B cell (primary cell): ENCODE results near the gene NCEH1. TPM values are rescaled to one million over a fixed set of nuclear protein-coding genes. Genes with fewer than 3 reads are reported as not detected.
A peak's percentile ranks its signal among the peaks of the same experiment; 100 is the strongest.

ENCODE experiments used
- ATAC-seq: fragments of 200-7000 bp; cut with Tn5 transposase; one replicate; pipeline ENCODE4 v1.10.0; 2021; ENCODE audit warnings: low read depth, mild to moderate bottlenecking, moderate number of reproducible peaks, moderate library complexity
- CTCF ChIA-PET: fragments of 350-600 bp; sonication (Branson Sonifier 250); formaldehyde crosslinking; loops from one replicate; lab custom pipeline; 2021; ENCODE audit warnings: antibody characterized with exemption, inconsistent platforms; lab: Charles Lee
- POLR2A ChIA-PET: fragments of 350-600 bp; sonication (Branson Sonifier 250); formaldehyde crosslinking; loops from one replicate; lab custom pipeline; 2021; ENCODE audit warnings: antibody characterized with exemption; lab: Charles Lee
- DNase-seq: peaks from one replicate; pipeline ENCODE4 v3.0.0; 2013
- H2AFZ ChIP-seq: 2 replicates; pipeline ENCODE4 v1.6.1; 2012; ENCODE audit warnings: mild to moderate bottlenecking, low read depth, low read length; ENCODE audit not compliant: insufficient read depth, poor library complexity, severe bottlenecking
- H3K27ac ChIP-seq, 2 donors: 1 replicate in 1 of 2; 2 replicates in 1 of 2; pipeline ENCODE4 v1.5.1; 2012 to 2013; ENCODE audit warnings: low read length in 2 of 2, mild to moderate bottlenecking in 2 of 2, moderate library complexity in 1 of 2
- H3K27me3 ChIP-seq, 4 experiments: fragments of 200-600 bp in 1 of 4; sonication (generic) in 1 of 4; replicated peaks in 1 of 4; 1 replicate in 2 of 4; 2 replicates in 2 of 4; pipeline versions ENCODE4 v1.6.1 to v1.7.0; 2013 to 2016; ENCODE audit warnings: low read length in 3 of 4, mild to moderate bottlenecking in 2 of 4, mixed read lengths in 1 of 4, moderate library complexity in 1 of 4; ENCODE audit not compliant: insufficient read depth in 4 of 4, control insufficient read depth in 3 of 4; ENCODE audit errors: control extremely low read depth in 1 of 4
- H3K36me3 ChIP-seq, 2 experiments: replicated peaks in 1 of 2; 1 replicate in 1 of 2; 2 replicates in 1 of 2; pipeline versions ENCODE4 v1.6.1 to v1.7.1; 2013; ENCODE audit warnings: low read length in 1 of 2; ENCODE audit not compliant: insufficient read depth in 2 of 2, control insufficient read depth in 1 of 2; ENCODE audit errors: control extremely low read depth in 1 of 2, extremely low read depth in 1 of 2
- H3K4me1 ChIP-seq, 2 donors: fragments of 200-600 bp in 1 of 2; sonication (generic) in 1 of 2; 1 replicate in 1 of 2; 2 replicates in 1 of 2; pipeline versions ENCODE4 v1.5.1 to v1.6.1; 2013 to 2017; ENCODE audit warnings: low read length in 2 of 2; ENCODE audit not compliant: control insufficient read depth in 2 of 2, insufficient read depth in 2 of 2
- H3K4me2 ChIP-seq: replicated peaks from 2 replicates; pipeline ENCODE3; 2012; ENCODE audit warnings: mild to moderate bottlenecking, low read depth, low read length; ENCODE audit not compliant: poor library complexity, severe bottlenecking
- H3K4me3 ChIP-seq, 5 experiments: fragments of 200-600 bp in 1 of 5; sonication (generic) in 1 of 5; 1 replicate in 3 of 5; 2 replicates in 2 of 5; pipeline versions ENCODE4 v1.5.1 to v1.7.0; 2011 to 2016; ENCODE audit warnings: low read length in 4 of 5, mild to moderate bottlenecking in 4 of 5, low read depth in 2 of 5, control low read depth in 1 of 5, moderate library complexity in 1 of 5; ENCODE audit not compliant: insufficient read depth in 1 of 5; ENCODE audit errors: control extremely low read depth in 1 of 5, extremely low read depth in 1 of 5
- H3K79me2 ChIP-seq: fragments of 200-600 bp; sonication (generic); one replicate; pipeline ENCODE4 v1.6.0; 2016; ENCODE audit warnings: low read length; ENCODE audit not compliant: control insufficient read depth, insufficient read depth
- H3K9ac ChIP-seq: fragments of 200-600 bp; sonication (generic); 2 replicates; pipeline ENCODE4 v1.6.1; 2017; ENCODE audit warnings: mild to moderate bottlenecking, low read length, moderate library complexity
- H3K9me3 ChIP-seq, 3 donors: one replicate each; pipeline versions ENCODE4 v1.6.1 to v1.7.1; 2013; ENCODE audit warnings: low read length in 2 of 3; ENCODE audit not compliant: control insufficient read depth in 2 of 3, insufficient read depth in 1 of 3; ENCODE audit errors: control extremely low read depth in 1 of 3
- H4K20me1 ChIP-seq: 2 replicates; pipeline ENCODE4 v1.6.0; 2012; ENCODE audit warnings: mild to moderate bottlenecking, low read length; ENCODE audit not compliant: insufficient read depth, control insufficient read depth, poor library complexity, severe bottlenecking
- H3K27ac Mint-ChIP-seq: one replicate; pipeline ENCODE4 v1.8.0; 2021; ENCODE audit warnings: mixed read lengths
- H3K27me3 Mint-ChIP-seq: one replicate; pipeline ENCODE4 v1.8.0; 2021; ENCODE audit warnings: mixed read lengths
- H3K4me1 Mint-ChIP-seq: one replicate; pipeline ENCODE4 v1.8.0; 2021; ENCODE audit warnings: mixed read lengths
- H3K4me3 Mint-ChIP-seq: one replicate; pipeline ENCODE4 v1.8.0; 2021; ENCODE audit warnings: mixed read lengths
- H3K9me3 Mint-ChIP-seq: one replicate; pipeline ENCODE4 v1.8.0; 2022; ENCODE audit warnings: mixed read lengths; ENCODE audit not compliant: insufficient read depth
- EZH2 ChIP-seq: IDR thresholded peaks from 2 replicates; pipeline ENCODE4 v1.6.1; 2012; ENCODE audit warnings: borderline replicate concordance, low read depth, mild to moderate bottlenecking, moderate library complexity, low read length; ENCODE audit not compliant: insufficient read depth, poor library complexity, severe bottlenecking
- WGBS: methylation state at CpG from one replicate; pipeline ENCODE4 v1.1.5; 2013; ENCODE audit warnings: missing lambda C conversion rate; ENCODE audit not compliant: insufficient coverage; 5-methylcytosine and 5-hydroxymethylcytosine counted together
- intact Hi-C: fragments of 100-400 bp; cut with micrococcal nuclease; formaldehyde crosslinking; loops from one replicate; pipeline ENCODE4 v1.10.0; 2022
- polyA plus RNA-seq: library from polyadenylated mRNA; depleted of rRNA; stranded (reverse); fragments of >200 nt; gene quantifications from 2 replicates; pipeline ENCODE4 v1.2.3, GENCODE V29; 2012
- small RNA-seq: library from RNA; depleted of rRNA; stranded (forward); fragments of <200 nt; gene quantifications from one replicate; pipeline ENCODE3, GENCODE V24; 2012; ENCODE audit warnings: low replicate concordance, low read depth; ENCODE audit not compliant: insufficient read length
- total RNA-seq, 2 donors: library from RNA; stranded (reverse); fragments of 120-200 nt in 1 of 2; gene quantifications; 1 replicate in 1 of 2; 2 replicates in 1 of 2; pipeline versions ENCODE4 v1.2.3 to v1.2.4, GENCODE V29; 2013 to 2022
- TF ChIP-seq, protein P1 (sequence below): fragments of 200-600 bp; IDR thresholded peaks from one replicate; pipeline ENCODE4 v1.8.0; 2022; ENCODE audit warnings: antibody characterized with exemption, mild to moderate bottlenecking

NCEH1 gene
- total and polyA plus RNA-seq, 2 donors (not counting 1 experiment from before 2014, with no cell fraction given) = 3.4 to 8.6 TPM

DNA sequence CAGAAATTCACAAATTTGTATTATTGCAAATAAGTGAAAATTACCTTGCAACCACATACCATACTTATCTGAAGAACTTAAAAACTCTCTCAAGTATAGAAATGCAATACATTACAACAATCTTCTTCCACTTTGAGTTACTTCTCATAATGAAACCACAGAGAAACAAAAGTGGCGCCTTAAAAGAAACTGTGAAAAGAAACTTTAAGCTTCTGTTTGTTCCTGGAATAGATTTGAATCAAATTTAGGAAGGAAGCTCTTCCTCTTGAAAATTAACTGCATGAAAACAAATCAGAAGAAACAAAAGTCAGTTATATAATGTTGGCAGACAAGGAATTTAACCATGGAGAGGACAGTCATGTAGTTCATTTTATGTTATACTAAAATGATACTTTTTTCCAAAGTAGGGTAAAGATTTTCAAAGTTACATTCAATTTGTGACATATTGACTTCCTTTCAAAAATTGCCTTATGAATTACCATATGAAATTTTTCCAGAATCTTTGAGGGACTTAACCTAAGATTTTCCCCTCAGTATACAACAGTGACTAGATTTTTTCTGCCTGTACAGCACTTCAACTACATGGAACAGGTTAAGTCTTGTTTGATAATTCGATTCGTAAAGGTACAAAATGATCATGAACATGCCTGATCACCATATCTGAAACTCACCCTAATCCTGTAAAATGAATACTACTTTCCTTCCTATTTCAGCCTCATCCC, 130.0 kb downstream of the NCEH1 start:
- H3K4me2 ChIP-seq = peak overlapping the region; percentile 26
- TF ChIP-seq, protein P1, sequence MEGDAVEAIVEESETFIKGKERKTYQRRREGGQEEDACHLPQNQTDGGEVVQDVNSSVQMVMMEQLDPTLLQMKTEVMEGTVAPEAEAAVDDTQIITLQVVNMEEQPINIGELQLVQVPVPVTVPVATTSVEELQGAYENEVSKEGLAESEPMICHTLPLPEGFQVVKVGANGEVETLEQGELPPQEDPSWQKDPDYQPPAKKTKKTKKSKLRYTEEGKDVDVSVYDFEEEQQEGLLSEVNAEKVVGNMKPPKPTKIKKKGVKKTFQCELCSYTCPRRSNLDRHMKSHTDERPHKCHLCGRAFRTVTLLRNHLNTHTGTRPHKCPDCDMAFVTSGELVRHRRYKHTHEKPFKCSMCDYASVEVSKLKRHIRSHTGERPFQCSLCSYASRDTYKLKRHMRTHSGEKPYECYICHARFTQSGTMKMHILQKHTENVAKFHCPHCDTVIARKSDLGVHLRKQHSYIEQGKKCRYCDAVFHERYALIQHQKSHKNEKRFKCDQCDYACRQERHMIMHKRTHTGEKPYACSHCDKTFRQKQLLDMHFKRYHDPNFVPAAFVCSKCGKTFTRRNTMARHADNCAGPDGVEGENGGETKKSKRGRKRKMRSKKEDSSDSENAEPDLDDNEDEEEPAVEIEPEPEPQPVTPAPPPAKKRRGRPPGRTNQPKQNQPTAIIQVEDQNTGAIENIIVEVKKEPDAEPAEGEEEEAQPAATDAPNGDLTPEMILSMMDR = no peak
- TF ChIP-seq EZH2 = no peak
- Mint-ChIP-seq H3K4me3 (no peak overlapping the region), H3K4me1 (peaks cover 32% of the 10 kb centered on the region), H3K27ac (no peak overlapping the region), H3K9me3 (no peaks in the 10 kb centered on the region), H3K27me3 (no peaks in the 10 kb centered on the region)
- no peak overlapping the region for H3K9ac ChIP-seq
- H3K4me3 ChIP-seq = no peak overlapping the region
- H3K36me3 ChIP-seq = no peaks in the 10 kb centered on the region
- no peaks in the 10 kb centered on the region for H3K9me3 ChIP-seq
- POLR2A ChIA-PET = no interaction called here
- CTCF ChIA-PET = no interaction called here
- H3K79me2 ChIP-seq = no peaks in the 10 kb centered on the region
- DNase-seq (no peak), ATAC-seq (no peak)
- H3K4me1 ChIP-seq = peaks cover 11 to 19% of the 10 kb centered on the region in 2 donors
- H3K27ac ChIP-seq = no peak overlapping the region
- H4K20me1 ChIP-seq = no peaks in the 10 kb centered on the region
- H3K27me3 ChIP-seq = no peaks in the 10 kb centered on the region
- H2AFZ ChIP-seq = peak overlapping the region; percentile 3
- intact Hi-C loops = no loop called here
- WGBS = no CpG with 5 or more reads among the region's 3 CpGs

Small RNAs within 50 kb of the gene (small RNA-seq; reads per million reads assigned to genes)
- not detected for gene RNU6-547P

Other genes with a start within 250 kb of the NCEH1 start
- 16.4 and 17.8 TPM in 2 replicates for gene TNFSF10, start 187.6 kb downstream of the NCEH1 start, total RNA-seq
- gene TNFSF10, start 187.6 kb downstream of the NCEH1 start, polyA plus RNA-seq = 10.7 and 21.0 TPM in 2 replicates
- 5.1 and 5.7 TPM in 2 replicates for gene ECT2, start 39.7 kb upstream of the NCEH1 start, total RNA-seq
- 1.00 and 1.2 TPM in 2 replicates for gene ECT2, start 39.7 kb upstream of the NCEH1 start, polyA plus RNA-seq